HG03097 (cell line): ENCODE measurements around the gene OBSL1.

Source experiments
- ATAC-seq: cut with Tn5 transposase; IDR thresholded peaks from one replicate; pipeline ENCODE4 v1.9.1; 2021; ENCODE audit not compliant: unreplicated experiment, low FRiP score

The OBSL1 gene

GRCh38 chr2:219597552-219598307 is 26.4 kb upstream of the OBSL1 start, which contains the start of gene STK11IP:
Gene STK11IP, plus strand, starts transcription at chr2:219597857. Its CDS starts 263 bp downstream, at chr2:219598120.
- ATAC-seq, result peak; percentile 92

GRCh38 chr2:219596954-219597551 is 25.7 kb upstream of the OBSL1 start:
- ATAC-seq, result peak; percentile 5

- ATAC-seq, result no peak
These were observed 23.9 kb upstream of the OBSL1 start for GRCh38 chr2:219595256-219595655.

GRCh38 chr2:219593154-219593553 is 21.8 kb upstream of the OBSL1 start:
- ATAC-seq, result no peak

GRCh38 chr2:219592736-219593135 is 21.4 kb upstream of the OBSL1 start:
- no peak for ATAC-seq

- no peak for ATAC-seq
These were observed 19.8 kb upstream of the OBSL1 start for GRCh38 chr2:219591091-219591490.

- ATAC-seq, result no peak
These were observed 10.0 kb upstream of the OBSL1 start for GRCh38 chr2:219581346-219581745.

- ATAC-seq, result no peak
These were observed 7.7 kb upstream of the OBSL1 start for GRCh38 chr2:219578811-219579613.

- no peak for ATAC-seq
These were observed 5.4 kb upstream of the OBSL1 start for GRCh38 chr2:219576505-219577388.

- no peak for ATAC-seq
These were observed 4.5 kb upstream of the OBSL1 start for GRCh38 chr2:219575566-219576504.

GRCh38 chr2:219574484-219575311 is 3.4 kb upstream of the OBSL1 start:
- no peak for ATAC-seq

GRCh38 chr2:219573166-219573565 is 1.8 kb upstream of the OBSL1 start:
- no peak for ATAC-seq

- no peak for ATAC-seq
These were observed 1.1 kb upstream of the OBSL1 start, which contains the start of gene INHA for GRCh38 chr2:219572237-219573001. Gene INHA, plus strand, starts transcription at chr2:219572310. Its CDS starts 65 bp downstream, at chr2:219572375.

- ATAC-seq, result no peak
These were observed 422 bp downstream of the OBSL1 start for GRCh38 chr2:219570924-219571310.

GRCh38 chr2:219570194-219570923 is 980 bp downstream of the OBSL1 start:
- no peak for ATAC-seq

GRCh38 chr2:219569635-219570034 is 1.7 kb downstream of the OBSL1 start:
- no peak for ATAC-seq

GRCh38 chr2:219569041-219569440 is 2.3 kb downstream of the OBSL1 start:
- no peak for ATAC-seq
